Measurements from ENCODE around the gene NRG2.

The NRG2 gene

DNA sequence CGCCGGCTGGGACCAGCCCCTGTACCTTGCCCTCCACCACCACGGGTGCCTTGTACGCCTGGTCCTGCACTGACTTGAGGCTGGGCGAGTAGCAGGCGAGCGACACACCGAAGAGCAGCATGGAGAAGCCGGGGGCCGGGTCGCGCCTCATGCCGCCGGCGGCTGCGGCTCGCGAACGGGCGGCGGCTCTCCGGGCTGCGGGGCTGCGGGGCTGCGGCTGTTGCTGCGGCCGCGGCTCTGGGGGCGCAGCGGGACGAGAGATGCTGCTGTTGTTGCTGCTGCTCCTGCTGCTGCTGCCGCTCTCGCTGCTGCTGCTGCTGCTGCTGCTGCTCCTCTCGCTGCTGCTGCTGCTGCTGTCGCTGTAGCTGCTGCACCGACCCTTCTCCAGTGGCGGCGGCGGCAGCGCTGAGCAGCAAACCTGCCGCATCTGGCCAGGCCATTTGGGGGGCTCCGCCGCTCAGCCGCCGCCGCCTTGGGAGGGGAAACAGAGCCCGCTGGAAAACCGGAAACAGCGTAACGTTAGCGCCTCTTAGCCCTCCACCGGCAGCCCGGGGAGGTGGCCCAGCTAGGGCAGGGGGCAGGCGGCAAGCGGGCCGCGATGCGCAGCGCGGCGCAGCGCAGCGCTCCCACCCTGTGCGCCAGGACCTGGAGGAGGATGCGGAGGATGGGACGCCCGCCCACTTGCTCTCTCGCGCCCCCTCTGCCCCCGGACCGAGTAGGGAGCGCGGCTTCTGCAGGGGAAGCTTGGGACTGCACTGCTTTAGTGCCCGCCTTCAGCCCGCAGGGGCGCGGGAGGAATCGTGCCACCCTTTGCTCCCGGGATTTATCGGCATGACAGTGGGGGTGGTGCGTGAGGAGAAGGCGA is at the start of gene NRG2:
NRG2 (minus strand) TSS at position 657 of the 865 bp plus-strand sequence.
- Mint-ChIP-seq H3K36me3 (ENCODE audit: insufficient read depth) (peaks cover 2% of the 10 kb centered on the region), H3K4me1 (peaks cover 22% of the 10 kb centered on the region), H3K4me3 (peak within 1 kb of the TSS; percentile 76), H3K9me3 (no peaks in the 10 kb centered on the region), H3K27me3 (peaks cover 48% of the 10 kb centered on the region), H3K27ac (ENCODE audit: low read depth) (no peak within 1 kb of the TSS)
- peak; percentile 33 to 37 for DNase-seq (ENCODE audit: low spot score in 2 of 2)
- ATAC-seq (replicated peaks; ENCODE audit: extremely low read depth, poor library complexity, severe bottlenecking), result peak; percentile 84

DNA sequence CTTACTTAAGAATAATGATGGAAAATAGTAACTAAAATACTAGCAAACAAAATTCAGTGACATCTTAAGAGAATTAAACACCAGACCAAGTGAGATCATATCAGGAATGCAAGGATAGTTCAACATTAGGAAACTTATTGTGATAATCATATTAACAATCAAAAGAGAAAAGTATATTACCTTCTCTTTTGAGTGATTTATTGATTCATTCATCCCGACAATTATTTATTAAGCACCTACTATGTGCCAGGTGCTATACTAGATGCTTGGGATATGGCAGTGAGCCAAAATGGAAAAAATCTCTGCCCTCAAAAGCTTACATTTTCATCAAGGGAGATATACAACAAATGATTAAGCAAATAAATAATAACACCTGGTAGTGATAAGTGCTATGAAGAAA is 47.2 kb upstream of the NRG2 start:
- H3K36me3 Mint-ChIP-seq (ENCODE audit: insufficient read depth), result no peaks in the 10 kb centered on the region
- H3K4me3 Mint-ChIP-seq, result no peak overlapping the region
- no peak overlapping the region for H3K27ac Mint-ChIP-seq (ENCODE audit: low read depth)
- ATAC-seq (replicated peaks; ENCODE audit: extremely low read depth, poor library complexity, severe bottlenecking) (no peak), DNase-seq (ENCODE audit: low spot score in 2 of 2) (no peak)
- H3K4me1 Mint-ChIP-seq, result no peaks in the 10 kb centered on the region
- H3K9me3 Mint-ChIP-seq, result peaks cover 17% of the 10 kb centered on the region
- peaks cover 40% of the 10 kb centered on the region for H3K27me3 Mint-ChIP-seq

DNA sequence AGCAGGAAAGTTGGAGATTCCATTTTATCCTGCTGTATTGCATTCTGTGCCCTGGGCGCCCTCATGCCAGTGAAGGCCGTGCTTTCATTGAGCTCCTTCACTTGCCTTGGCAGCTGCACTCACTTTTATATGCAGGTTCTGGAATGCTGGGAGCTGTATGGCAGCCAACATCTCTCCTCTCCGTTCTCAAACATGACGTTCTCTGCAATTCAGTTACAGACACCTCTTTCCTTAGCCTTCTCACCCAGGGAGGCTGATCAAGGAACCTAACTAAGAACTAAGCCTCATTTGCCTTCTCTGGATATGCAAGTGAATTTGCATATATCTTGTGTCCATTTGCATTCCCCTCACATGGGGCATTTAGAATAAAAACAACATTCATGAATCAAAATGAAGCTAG is 41.4 kb upstream of the NRG2 start:
- Mint-ChIP-seq H3K4me3 (no peak overlapping the region), H3K36me3 (ENCODE audit: insufficient read depth) (peaks cover 2% of the 10 kb centered on the region), H3K27me3 (peaks cover 39% of the 10 kb centered on the region), H3K27ac (ENCODE audit: low read depth) (no peak overlapping the region), H3K9me3 (peaks cover 6% of the 10 kb centered on the region), H3K4me1 (no peaks in the 10 kb centered on the region)
- ATAC-seq (replicated peaks; ENCODE audit: extremely low read depth, poor library complexity, severe bottlenecking) (no peak), DNase-seq (ENCODE audit: low spot score in 2 of 2) (no peak)

DNA sequence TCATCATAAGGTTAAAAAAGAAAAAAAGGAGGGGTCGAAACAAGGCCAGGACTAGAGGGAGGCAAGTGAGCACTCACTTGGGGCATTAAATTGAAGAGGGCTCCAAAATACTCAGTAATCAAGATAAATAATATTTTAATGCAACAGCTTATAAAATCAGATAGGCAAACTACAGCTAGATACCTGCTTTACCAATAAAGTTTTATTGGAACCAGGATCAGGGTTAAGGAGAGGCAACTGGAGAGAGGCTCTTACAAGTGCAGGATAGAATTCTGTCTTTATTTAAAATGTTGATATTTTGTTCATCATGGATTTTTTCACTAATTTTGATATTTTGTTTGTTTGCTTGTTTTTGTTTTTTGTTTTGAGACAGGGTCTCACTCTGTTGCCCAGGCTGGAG is 40.6 kb upstream of the NRG2 start:
- Mint-ChIP-seq H3K4me3 (no peak overlapping the region), H3K36me3 (ENCODE audit: insufficient read depth) (peaks cover 2% of the 10 kb centered on the region), H3K27me3 (peaks cover 39% of the 10 kb centered on the region), H3K4me1 (no peaks in the 10 kb centered on the region), H3K9me3 (no peaks in the 10 kb centered on the region), H3K27ac (ENCODE audit: low read depth) (no peak overlapping the region)
- DNase-seq (ENCODE audit: low spot score in 2 of 2) (no peak), ATAC-seq (replicated peaks; ENCODE audit: extremely low read depth, poor library complexity, severe bottlenecking) (no peak)

DNA sequence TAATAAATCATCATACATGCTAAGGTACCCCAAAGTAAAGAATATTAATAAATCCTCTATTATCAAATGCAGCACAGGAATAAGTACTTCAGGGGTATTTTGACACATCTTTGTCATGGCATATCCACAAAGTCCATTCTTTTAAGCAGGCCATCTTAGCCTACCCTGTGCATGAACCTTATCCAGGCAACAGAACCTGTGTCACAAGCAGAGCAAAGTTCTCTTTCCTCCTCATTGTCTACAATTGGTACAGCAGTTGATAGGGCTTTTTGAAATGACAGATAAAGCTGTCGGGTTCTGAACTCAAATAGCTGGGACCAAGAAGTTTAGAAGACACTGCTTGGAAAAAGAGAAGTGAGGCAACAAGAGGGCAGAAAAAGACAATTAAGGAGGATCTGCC is 40.0 kb upstream of the NRG2 start:
- no peaks in the 10 kb centered on the region for H3K4me1 Mint-ChIP-seq
- no peak overlapping the region for H3K27ac Mint-ChIP-seq (ENCODE audit: low read depth)
- no peaks in the 10 kb centered on the region for H3K9me3 Mint-ChIP-seq
- no peak for DNase-seq (ENCODE audit: low spot score in 2 of 2)
- H3K4me3 Mint-ChIP-seq, result no peak overlapping the region
- peaks cover 2% of the 10 kb centered on the region for H3K36me3 Mint-ChIP-seq (ENCODE audit: insufficient read depth)
- ATAC-seq (replicated peaks; ENCODE audit: extremely low read depth, poor library complexity, severe bottlenecking), result no peak
- peaks cover 39% of the 10 kb centered on the region for H3K27me3 Mint-ChIP-seq

DNA sequence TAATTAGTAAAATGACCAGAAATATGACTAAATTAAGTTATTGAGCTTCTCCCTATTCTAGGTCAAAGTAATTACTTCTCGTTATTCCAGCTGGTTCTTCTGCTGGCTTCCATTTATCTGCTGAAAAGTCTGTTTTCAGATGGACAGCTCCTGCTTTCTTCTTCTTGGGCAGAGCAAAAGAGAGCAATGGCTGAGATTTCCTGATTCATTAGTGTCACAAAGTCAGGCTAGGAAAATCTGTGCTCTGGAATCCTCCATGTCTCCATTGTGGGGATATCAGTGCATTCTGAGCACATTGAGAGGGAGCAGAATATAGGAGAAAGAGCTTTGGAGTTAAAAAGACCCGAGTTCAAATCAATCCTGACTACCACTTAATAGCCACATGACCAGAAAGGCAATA is 33.7 kb upstream of the NRG2 start:
- no peaks in the 10 kb centered on the region for H3K4me1 Mint-ChIP-seq
- ATAC-seq (replicated peaks; ENCODE audit: extremely low read depth, poor library complexity, severe bottlenecking) (no peak), DNase-seq (ENCODE audit: low spot score in 2 of 2) (no peak)
- H3K27me3 Mint-ChIP-seq, result peaks cover 40% of the 10 kb centered on the region
- H3K4me3 Mint-ChIP-seq, result no peak overlapping the region
- H3K36me3 Mint-ChIP-seq (ENCODE audit: insufficient read depth), result peaks cover 2% of the 10 kb centered on the region
- H3K27ac Mint-ChIP-seq (ENCODE audit: low read depth), result no peak overlapping the region
- no peaks in the 10 kb centered on the region for H3K9me3 Mint-ChIP-seq

DNA sequence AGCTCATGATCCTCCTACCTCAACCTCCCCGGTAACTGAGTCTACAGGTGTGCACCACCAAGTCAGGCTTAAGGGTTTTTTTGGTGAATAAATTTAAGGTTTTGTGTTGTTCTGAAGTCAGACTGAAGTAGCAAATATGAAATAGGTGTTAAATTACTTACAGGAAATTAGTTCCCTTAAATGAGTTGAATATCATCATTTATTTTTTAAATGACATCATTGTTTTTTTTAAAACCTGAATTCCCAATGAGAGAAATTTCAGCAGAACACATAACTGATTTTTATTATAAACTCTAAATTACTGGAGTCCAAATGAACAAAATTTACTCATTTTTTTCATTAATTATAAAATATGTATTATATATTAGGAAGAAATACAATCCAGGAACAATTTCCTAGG is 33.0 kb upstream of the NRG2 start:
- DNase-seq (ENCODE audit: low spot score in 2 of 2) (no peak), ATAC-seq (replicated peaks; ENCODE audit: extremely low read depth, poor library complexity, severe bottlenecking) (no peak)
- Mint-ChIP-seq H3K27ac (ENCODE audit: low read depth) (no peak overlapping the region), H3K9me3 (no peaks in the 10 kb centered on the region), H3K4me1 (no peaks in the 10 kb centered on the region), H3K36me3 (ENCODE audit: insufficient read depth) (peaks cover 2% of the 10 kb centered on the region), H3K27me3 (peaks cover 40% of the 10 kb centered on the region), H3K4me3 (no peak overlapping the region)

DNA sequence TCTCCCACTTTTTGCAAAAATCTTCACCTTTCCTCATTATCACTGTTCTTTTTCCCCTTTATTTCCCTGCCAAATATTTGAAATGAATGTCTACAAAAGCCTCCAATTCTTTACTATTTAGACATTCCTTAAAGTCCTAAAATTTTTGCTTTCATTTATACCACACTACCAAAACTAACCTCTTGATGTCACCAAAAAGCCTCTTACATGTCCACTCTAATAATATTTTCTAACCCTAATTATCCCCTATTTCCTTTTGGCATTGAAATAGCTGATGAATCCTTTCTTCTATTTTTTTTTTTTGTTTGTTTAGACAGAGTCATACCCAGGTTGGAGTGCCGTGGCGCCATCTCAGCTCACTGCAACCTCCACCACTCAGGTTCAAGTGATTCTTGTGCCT is 32.3 kb upstream of the NRG2 start:
- Mint-ChIP-seq H3K4me1 (no peaks in the 10 kb centered on the region), H3K36me3 (ENCODE audit: insufficient read depth) (no peaks in the 10 kb centered on the region), H3K9me3 (no peaks in the 10 kb centered on the region), H3K27me3 (peaks cover 40% of the 10 kb centered on the region), H3K4me3 (no peak overlapping the region), H3K27ac (ENCODE audit: low read depth) (no peak overlapping the region)
- DNase-seq (ENCODE audit: low spot score in 2 of 2) (no peak), ATAC-seq (replicated peaks; ENCODE audit: extremely low read depth, poor library complexity, severe bottlenecking) (no peak)

DNA sequence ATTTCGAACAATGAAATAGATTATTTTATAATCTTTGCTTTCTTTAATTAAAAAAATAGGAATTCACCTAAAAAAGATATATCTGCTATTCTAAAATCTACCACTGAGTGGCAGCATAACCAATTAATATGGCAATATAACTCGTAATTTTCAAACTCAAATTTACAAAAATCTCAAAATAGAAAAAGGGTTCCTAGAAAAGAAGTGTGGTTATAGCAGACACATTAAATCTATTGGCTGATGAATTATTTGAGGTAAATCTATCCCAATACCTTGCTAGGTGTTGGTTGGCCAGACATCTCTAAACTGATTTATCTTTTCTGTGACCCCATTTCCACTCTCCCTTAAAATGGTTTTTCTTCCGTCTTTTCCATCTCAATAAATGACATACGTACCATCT is 30.2 kb upstream of the NRG2 start:
- Mint-ChIP-seq H3K27me3 (peaks cover 42% of the 10 kb centered on the region), H3K27ac (ENCODE audit: low read depth) (no peak overlapping the region), H3K36me3 (ENCODE audit: insufficient read depth) (no peaks in the 10 kb centered on the region), H3K4me3 (no peak overlapping the region), H3K4me1 (no peaks in the 10 kb centered on the region), H3K9me3 (no peaks in the 10 kb centered on the region)
- ATAC-seq (replicated peaks; ENCODE audit: extremely low read depth, poor library complexity, severe bottlenecking), result no peak
- DNase-seq (ENCODE audit: low spot score in 2 of 2), result no peak

DNA sequence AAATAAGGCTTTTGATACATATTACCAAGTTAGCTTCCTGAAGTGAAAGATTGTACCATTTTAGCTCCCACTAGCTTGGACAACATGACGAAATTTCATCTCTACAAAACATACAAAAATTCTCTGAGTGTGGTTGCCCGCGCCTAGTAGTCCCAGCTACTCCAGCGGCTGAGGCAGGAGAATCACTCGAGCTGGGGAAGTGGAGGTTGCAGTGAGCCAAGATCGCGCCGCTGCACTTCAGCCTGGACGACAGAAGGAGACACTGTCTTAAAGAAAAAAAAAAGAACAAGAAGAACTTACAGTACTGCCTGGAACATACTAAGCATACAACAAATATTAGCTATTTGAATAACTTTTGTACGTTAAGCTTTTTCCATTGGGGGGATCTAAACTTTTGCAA is 29.7 kb upstream of the NRG2 start:
- DNase-seq (ENCODE audit: low spot score in 2 of 2), result no peak
- H3K27me3 Mint-ChIP-seq, result peaks cover 44% of the 10 kb centered on the region

DNA sequence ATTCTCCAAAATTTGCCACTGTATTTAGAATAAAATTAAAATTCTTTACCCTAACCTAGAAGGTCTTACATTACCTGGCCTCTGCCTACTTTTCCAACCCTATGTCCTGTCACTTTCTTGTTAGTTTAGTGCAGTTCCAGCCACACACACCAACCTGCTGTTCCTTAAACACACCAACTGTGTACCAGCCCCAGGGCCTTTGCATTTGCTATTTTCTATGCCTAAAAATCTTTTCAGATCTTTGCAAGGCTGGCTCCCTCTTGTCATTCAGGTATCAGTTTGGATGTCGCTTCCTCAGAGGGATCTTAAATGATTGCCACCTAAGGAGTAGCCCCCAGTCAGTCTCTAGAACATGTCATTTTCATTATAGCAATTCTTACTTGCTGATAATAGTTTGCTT is 17.7 kb upstream of the NRG2 start:
- Mint-ChIP-seq H3K27ac (ENCODE audit: low read depth) (no peak overlapping the region), H3K27me3 (peaks cover 22% of the 10 kb centered on the region), H3K4me1 (no peaks in the 10 kb centered on the region), H3K4me3 (no peak overlapping the region), H3K36me3 (ENCODE audit: insufficient read depth) (no peaks in the 10 kb centered on the region), H3K9me3 (no peaks in the 10 kb centered on the region)
- DNase-seq (ENCODE audit: low spot score in 2 of 2) (no peak), ATAC-seq (replicated peaks; ENCODE audit: extremely low read depth, poor library complexity, severe bottlenecking) (no peak)

More for the DNA sequence above, 29.7 kb upstream of the NRG2 start:
- Mint-ChIP-seq H3K4me3 (no peak overlapping the region), H3K9me3 (no peaks in the 10 kb centered on the region), H3K4me1 (no peaks in the 10 kb centered on the region), H3K36me3 (ENCODE audit: insufficient read depth) (no peaks in the 10 kb centered on the region), H3K27ac (ENCODE audit: low read depth) (no peak overlapping the region)
- ATAC-seq (replicated peaks; ENCODE audit: extremely low read depth, poor library complexity, severe bottlenecking), result no peak

DNA sequence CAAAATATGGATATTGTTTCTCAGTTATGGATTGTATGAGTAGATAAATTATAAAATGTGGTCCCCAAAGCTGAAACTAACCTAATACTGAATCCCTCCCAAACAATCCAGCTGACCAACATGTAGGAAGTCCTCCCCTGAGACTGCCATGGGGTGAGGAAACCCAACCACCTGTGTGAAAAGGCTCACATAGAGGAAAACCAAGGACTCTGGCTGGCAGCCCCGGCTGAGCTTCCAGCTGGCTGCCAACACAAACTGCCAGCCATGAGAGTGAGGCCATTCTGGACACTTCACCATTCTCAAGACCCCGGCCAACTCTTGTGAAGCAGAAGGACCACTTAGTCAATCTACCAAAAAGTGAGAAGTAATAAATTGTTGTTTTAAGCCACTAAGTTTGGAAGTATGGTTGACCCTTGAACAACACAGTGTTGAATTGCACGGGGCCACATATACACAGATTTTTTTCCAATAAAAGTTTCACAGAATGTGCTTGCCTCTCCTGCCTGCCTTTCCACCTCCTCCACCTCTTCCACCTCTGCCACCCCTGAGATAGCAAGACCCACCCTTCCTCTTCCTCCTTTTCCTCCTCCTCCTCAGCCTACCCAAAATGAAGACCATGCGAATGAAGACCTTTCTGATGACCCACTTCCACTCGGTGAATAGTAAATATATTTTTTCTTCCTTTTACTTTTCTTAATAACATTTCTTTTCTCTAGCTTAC is 15.3 kb upstream of the NRG2 start:
- Mint-ChIP-seq H3K4me1 (no peaks in the 10 kb centered on the region), H3K27me3 (peaks cover 13% of the 10 kb centered on the region), H3K36me3 (ENCODE audit: insufficient read depth) (no peaks in the 10 kb centered on the region), H3K4me3 (no peak overlapping the region), H3K9me3 (no peaks in the 10 kb centered on the region), H3K27ac (ENCODE audit: low read depth) (no peak overlapping the region)
- DNase-seq (ENCODE audit: low spot score in 2 of 2) (no peak), ATAC-seq (replicated peaks; ENCODE audit: extremely low read depth, poor library complexity, severe bottlenecking) (no peak)

DNA sequence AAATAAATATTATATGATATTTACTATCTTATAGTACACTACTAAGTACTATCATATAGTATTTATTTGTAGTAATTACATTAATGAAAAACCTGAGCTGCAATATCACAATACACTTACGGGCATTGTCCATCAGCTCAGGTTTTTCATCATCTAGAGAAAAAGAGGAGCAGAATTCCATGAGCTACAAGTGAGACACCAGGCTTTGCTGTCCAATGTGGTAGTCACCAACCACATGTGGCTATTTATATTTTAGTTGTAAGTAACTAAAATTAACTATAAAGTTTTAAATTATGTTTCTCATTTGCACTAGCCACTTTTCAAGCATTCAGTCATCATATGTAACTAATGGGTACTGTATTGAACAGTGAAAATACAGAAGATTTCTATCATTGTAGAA is 13.8 kb upstream of the NRG2 start:
- H3K4me1 Mint-ChIP-seq, result no peaks in the 10 kb centered on the region
- no peak overlapping the region for H3K27ac Mint-ChIP-seq (ENCODE audit: low read depth)
- H3K4me3 Mint-ChIP-seq, result no peak overlapping the region
- no peaks in the 10 kb centered on the region for H3K36me3 Mint-ChIP-seq (ENCODE audit: insufficient read depth)
- no peak for ATAC-seq (replicated peaks; ENCODE audit: extremely low read depth, poor library complexity, severe bottlenecking)
- DNase-seq (ENCODE audit: low spot score in 2 of 2), result no peak
- no peaks in the 10 kb centered on the region for H3K9me3 Mint-ChIP-seq
- no peaks in the 10 kb centered on the region for H3K27me3 Mint-ChIP-seq

Data from central memory CD8-positive, alpha-beta T cell (primary cell).